GM19455 (cell line): ENCODE data around the gene C4orf36.

ENCODE experiments used
- ATAC-seq: cut with Tn5 transposase; IDR thresholded peaks from one replicate; pipeline ENCODE4 v1.9.1; 2021; ENCODE audit not compliant: unreplicated experiment

C4orf36 gene

DNA sequence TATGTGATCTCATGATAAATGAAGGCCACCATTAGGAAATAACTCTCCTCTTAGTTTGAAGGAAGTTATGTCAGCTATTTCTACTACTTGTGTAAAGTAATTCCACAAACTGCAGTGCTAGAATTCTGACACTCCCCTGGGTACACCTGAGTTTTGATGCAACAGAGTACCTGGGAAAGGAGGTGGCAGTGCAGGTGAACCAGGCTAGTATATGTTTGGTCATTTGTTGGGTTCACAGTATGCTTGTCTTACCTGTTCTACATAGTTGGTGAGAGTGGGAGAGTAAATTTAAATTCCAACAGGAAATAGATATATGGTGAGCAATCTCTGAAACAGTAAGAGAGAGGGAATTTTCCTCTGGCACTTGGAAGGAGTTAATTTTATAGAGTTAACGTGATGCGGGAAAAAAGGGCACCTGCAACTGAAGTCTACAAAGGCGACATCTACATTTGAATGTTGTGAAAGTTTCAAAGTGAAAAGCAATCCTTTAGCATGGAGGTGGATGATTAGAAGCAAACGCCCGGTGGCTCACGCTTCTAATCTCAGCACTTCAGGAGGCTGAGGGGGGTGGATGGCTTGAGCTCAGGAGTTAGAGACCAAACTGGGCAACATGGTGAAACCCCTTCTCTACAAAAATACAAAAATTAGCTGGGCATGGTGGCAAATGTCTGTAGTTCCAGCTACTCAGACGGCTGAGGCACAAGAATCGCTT, 34.7 kb downstream of the C4orf36 start:
- no peak for ATAC-seq

- no peak for ATAC-seq
Observed at GRCh38 chr4:86856896-86857295, 35.3 kb downstream of the C4orf36 start.

- no peak for ATAC-seq
Observed at GRCh38 chr4:86855572-86855971, 36.6 kb downstream of the C4orf36 start.

DNA sequence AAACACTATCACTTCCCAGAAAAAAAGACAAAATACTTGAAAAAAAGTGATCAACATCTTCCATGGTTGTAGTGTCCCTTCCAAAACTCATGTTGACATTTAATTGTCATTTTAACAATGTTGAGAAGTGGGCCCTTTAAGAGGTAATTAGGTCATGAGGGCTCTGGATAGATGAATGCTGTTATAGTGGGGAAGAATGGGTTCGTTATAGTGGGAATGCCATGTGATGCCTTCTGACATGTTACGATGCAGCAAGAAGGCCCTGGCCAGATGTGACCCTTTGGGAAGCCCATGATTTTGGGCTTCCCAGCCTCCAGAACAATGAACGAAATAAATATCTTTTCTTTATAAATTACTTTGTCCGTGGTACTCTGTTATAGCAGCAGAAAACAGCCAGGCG, 39.0 kb downstream of the C4orf36 start:
- ATAC-seq, result no peak

DNA sequence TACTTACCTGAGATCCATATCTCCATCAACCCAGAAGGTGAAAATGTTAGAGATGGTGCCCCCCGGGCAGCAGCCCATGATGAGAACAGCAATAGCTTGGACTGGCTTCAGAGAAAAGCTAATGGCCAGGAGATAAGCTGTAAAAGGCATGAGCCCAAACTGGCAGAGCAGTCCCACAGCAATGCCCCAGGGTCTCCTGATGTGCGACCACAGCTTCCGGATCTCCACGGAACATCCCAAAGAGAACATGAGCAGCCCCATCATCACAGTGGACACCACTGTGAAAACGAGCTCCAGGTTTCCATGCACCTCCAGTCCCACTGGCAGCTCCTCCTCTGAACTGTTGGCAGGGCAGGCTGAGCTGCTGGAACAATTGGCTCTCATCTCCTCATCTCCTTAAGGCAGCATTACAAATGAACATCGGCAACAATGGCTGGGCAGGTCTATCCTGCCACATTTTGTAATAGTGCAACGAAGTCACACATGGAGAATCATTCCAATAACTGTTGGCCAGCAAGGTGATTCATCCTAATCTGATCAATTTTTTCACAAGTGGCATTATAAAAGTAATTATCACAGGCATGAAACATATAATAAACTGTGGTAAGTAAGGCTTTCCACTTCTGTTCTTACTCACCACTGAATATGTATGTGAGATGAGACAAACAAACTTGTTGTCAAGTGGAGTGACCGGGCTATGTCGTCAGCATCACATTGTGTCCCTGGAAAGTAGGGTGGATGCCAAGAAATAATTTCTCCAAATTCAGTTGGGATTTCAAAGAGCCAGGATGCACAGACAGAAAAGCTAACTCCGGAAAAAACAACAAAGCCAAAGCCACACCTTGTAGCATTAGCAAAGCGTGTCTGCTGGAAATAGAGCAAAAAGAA, 43.2 kb downstream of the C4orf36 start, which contains the start of gene SLC10A6:
Gene SLC10A6, minus strand, starts transcription at position 653 of the 888 bp plus-strand sequence. Its CDS starts 269 bp downstream, at position 384.
- ATAC-seq, result no peak

GRCh38 chr4:86848136-86848535, 44.1 kb downstream of the C4orf36 start:
- ATAC-seq, result no peak

GRCh38 chr4:86847571-86847970, 44.7 kb downstream of the C4orf36 start:
- no peak for ATAC-seq

GRCh38 chr4:86846921-86847320, 45.3 kb downstream of the C4orf36 start:
- no peak for ATAC-seq

GRCh38 chr4:86845593-86845992, 46.6 kb downstream of the C4orf36 start:
- ATAC-seq, result no peak

DNA sequence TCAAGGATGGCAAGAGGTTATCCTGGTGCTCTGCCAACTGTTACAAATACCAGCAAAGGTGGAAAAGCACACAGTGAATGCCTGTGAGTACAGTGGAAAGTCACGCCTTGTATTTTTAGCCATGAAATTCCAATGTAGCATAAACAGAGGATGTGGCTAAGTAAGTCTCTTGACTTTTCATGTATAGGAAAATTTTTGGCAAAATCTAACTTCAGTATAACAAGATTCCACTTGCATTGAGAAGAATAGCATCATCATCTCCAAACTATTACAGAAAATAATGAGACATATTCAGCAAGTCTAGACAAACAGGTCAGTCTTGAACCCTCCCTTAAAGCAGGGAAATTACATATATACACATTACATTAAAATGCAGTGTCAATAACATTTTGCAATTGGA, 50.9 kb downstream of the C4orf36 start:
- ATAC-seq, result no peak

- no peak for ATAC-seq
Observed at GRCh38 chr4:86840858-86841257, 51.4 kb downstream of the C4orf36 start.

DNA sequence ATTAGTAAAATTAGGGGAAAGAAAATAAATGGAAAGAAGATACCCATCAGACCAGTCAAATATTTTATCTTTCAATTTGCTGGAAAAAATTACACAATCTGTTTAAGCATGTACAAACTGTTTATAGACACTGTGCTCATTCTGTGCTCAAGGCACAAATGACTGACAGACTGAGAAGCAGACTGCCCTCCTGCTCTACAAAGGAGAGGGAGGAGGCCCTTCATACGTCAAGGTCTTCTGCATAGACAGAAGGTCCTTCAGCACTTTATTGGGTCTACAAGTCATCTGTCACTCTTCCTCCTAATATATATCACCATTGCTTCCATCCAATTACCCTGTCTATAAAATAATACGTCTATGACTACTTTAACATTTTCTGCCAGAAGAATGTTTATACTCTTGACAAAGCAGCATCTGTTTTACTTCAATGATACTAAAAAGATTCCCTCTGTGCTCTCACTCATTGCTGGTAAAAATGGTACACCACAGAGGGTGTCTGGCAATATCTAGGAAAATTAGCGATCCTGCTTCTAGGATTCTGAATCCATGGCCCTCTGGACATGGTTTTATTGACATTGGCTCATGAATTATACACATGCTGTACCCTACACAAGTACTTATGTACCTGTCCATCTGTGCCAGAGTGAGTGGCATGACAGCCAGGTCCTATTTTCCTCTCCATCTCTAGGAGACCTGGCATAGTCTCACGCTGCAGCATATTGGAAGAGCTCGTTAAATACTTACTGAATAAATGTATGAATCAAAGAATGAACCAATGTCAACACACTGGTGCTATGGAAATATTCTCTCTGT, 54.3 kb downstream of the C4orf36 start:
- ATAC-seq, result no peak

DNA sequence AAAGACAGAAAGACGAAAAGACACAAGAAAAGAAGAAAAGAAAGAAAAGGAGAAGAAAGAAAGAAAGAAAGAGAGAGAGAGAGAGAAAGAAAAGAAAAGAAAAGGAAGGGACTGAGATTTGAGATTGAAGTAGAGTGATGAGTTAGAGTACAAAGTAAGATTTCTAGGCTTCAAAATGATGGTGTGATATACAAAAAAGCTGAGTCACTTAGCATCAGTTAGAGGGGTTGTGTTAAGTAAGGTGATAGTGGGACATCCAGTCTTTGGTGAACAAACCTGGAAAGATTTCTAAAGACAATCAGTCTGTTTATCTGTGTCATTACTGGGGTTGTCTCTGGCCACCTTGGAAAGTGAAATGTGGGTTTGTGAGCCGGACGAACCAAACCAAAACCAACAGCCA, 56.5 kb downstream of the C4orf36 start:
- no peak for ATAC-seq

DNA sequence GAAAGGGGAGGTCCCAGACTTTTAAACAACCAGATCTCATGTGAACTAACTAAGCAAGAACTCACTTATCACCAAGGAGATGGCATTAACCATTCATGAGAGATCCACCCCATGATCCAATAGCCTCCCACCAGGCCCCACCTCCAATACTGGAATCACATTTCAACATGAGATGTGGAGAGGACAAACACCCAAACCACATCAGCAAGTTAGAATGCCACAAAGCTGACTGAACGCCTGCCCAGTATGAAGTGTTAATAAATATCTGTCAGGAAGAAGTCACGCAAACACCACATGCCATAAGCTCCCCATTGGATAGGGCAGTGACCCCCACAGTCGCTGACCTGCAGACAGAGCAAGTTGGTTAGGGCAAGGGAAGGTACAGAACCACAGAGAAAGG, 57.3 kb downstream of the C4orf36 start:
- no peak for ATAC-seq

DNA sequence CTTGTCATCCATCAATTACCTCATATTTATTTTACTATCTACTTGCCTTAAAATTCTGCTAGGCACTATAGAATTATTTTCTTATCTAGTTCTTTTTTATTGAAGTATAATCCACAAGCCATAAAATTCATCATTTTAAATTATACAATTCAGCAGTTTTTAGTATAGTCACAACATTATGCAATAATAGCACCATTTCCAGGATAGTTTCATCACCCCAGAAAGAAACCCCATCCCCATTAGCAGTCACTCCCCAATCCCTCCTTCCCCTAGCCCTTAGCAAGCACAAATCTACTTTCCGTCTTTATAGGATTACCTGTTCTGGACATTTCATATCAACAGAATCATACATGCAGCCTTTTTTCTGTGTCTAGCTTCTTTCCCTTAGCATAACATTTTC, 58.6 kb downstream of the C4orf36 start:
- no peak for ATAC-seq

DNA sequence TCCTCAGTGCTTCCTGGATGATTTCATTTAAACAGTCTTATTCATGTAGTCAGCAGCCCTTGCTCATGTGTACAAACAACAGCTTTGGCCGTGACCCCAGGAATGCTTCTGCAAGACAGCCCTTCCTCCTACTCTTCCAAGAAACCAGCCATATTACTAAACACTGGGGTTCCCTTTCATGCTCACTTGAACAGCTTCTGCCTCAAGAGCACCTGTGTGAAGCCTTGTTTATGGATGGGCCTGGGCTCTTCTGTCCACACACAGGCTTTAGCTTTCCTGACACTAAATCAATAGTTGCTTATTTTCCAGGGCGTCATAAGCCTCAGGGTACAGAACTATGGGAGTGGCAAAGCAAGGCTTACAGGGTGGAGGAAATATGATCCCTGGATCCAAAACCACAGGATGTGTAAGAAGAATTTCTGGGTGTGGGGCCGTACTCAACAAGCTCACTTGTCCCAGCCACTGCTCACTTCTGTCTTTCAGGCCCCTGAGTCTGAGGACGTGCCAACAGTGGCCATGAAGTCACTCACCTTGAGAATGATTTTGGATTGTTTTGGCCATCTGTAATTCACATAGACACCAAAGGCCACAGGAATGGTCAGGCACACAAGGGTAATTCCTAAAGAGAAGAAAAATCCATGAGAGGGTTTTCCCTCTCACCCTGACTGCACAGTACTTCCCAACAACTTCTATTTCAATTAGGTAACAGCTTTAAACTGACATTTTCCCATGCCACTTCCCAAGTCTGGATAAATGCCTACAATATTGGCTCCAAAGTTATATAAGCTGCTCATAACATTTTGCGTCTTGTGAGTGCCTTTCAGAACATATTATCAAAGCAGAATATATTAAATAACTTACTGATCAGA, 60.7 kb downstream of the C4orf36 start:
- no peak for ATAC-seq
